ENCODE measurements around the gene ALDH1L2. TPM values are rescaled to one million over a fixed set of nuclear protein-coding genes. Genes with fewer than 3 reads are reported as not detected.

ALDH1L2 gene
- total RNA-seq, 1 donor from 2014 or later = 13.4 TPM

- no peak for DNase-seq (ENCODE audit: low read depth)
Measured at GRCh38 chr12:105033851-105034250, 50.4 kb downstream of the ALDH1L2 start.

- no peak for DNase-seq (ENCODE audit: low read depth)
Measured at GRCh38 chr12:105032703-105033357, 51.4 kb downstream of the ALDH1L2 start.

GRCh38 chr12:105030820-105031807 is 53.1 kb downstream of the ALDH1L2 start:
- no peak for DNase-seq (ENCODE audit: low read depth)

GRCh38 chr12:105026411-105026810 is 57.8 kb downstream of the ALDH1L2 start:
- no peak for DNase-seq (ENCODE audit: low read depth)

GRCh38 chr12:105025890-105026289 is 58.4 kb downstream of the ALDH1L2 start:
- DNase-seq (ENCODE audit: low read depth) = peak; percentile 62

- DNase-seq (ENCODE audit: low read depth) = no peak
Measured at GRCh38 chr12:105024928-105025327, 59.3 kb downstream of the ALDH1L2 start.

GRCh38 chr12:105020241-105020962 is 63.9 kb downstream of the ALDH1L2 start:
- DNase-seq (ENCODE audit: low read depth) = no peak

- DNase-seq (ENCODE audit: low read depth) = peak; percentile 18
Measured at GRCh38 chr12:105018776-105019175, 65.5 kb downstream of the ALDH1L2 start.

- no peak for DNase-seq (ENCODE audit: low read depth)
Measured at GRCh38 chr12:105018012-105018411, 66.2 kb downstream of the ALDH1L2 start.

- no peak for DNase-seq (ENCODE audit: low read depth)
Measured at GRCh38 chr12:105015543-105015942, 68.7 kb downstream of the ALDH1L2 start.

GRCh38 chr12:105014603-105015002 is 69.7 kb downstream of the ALDH1L2 start:
- peak; percentile 26 for DNase-seq (ENCODE audit: low read depth)

- DNase-seq (ENCODE audit: low read depth) = peak; percentile 66
Measured at GRCh38 chr12:105013892-105014291, 70.4 kb downstream of the ALDH1L2 start.

- no peak for DNase-seq (ENCODE audit: low read depth)
Measured at GRCh38 chr12:105001476-105001875, 82.8 kb downstream of the ALDH1L2 start.

GRCh38 chr12:104999347-104999685 is 84.9 kb downstream of the ALDH1L2 start:
- DNase-seq (ENCODE audit: low read depth) = no peak

- no peak for DNase-seq (ENCODE audit: low read depth)
Measured at GRCh38 chr12:104998423-104999346, 85.6 kb downstream of the ALDH1L2 start.

- DNase-seq (ENCODE audit: low read depth) = no peak
Measured at GRCh38 chr12:104997541-104997940, 86.7 kb downstream of the ALDH1L2 start.

GRCh38 chr12:104994336-104994735 is 89.9 kb downstream of the ALDH1L2 start:
- DNase-seq (ENCODE audit: low read depth) = no peak

GRCh38 chr12:104991565-104992128 is 92.6 kb downstream of the ALDH1L2 start:
- DNase-seq (ENCODE audit: low read depth) = no peak

- no peak for DNase-seq (ENCODE audit: low read depth)
Measured at GRCh38 chr12:104990950-104991349, 93.3 kb downstream of the ALDH1L2 start.

All from myocyte (in vitro differentiated cells).